ENCODE data around the gene PARD3B.

DNA sequence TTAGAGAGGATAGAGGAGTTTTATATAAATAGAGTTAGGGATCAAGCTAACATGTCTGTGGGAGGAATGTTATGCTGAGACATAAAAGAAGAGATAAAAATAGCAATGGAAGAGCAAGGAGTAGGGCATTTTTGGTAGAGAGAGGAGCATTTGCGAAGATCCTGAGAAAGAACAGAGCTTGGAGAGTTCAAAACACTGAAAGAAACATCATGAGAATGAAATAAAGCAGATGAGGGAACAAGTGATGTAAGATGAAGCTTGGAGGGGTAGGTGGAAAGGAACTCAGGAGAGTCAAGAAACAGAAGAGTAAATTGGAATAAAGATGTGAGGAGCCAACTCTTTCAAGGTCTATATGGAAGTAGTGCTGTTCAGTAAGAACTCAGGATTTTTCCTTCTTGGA is 308.6 kb downstream of the PARD3B start:
- TF ChIP-seq, protein P1, sequence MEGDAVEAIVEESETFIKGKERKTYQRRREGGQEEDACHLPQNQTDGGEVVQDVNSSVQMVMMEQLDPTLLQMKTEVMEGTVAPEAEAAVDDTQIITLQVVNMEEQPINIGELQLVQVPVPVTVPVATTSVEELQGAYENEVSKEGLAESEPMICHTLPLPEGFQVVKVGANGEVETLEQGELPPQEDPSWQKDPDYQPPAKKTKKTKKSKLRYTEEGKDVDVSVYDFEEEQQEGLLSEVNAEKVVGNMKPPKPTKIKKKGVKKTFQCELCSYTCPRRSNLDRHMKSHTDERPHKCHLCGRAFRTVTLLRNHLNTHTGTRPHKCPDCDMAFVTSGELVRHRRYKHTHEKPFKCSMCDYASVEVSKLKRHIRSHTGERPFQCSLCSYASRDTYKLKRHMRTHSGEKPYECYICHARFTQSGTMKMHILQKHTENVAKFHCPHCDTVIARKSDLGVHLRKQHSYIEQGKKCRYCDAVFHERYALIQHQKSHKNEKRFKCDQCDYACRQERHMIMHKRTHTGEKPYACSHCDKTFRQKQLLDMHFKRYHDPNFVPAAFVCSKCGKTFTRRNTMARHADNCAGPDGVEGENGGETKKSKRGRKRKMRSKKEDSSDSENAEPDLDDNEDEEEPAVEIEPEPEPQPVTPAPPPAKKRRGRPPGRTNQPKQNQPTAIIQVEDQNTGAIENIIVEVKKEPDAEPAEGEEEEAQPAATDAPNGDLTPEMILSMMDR (IDR thresholded peaks at IDR 0.05; ENCODE audit: borderline replicate concordance, extremely low read depth, low read length, poor library complexity, severe bottlenecking) = no peak
- no peak for TF ChIP-seq EZH2 (IDR thresholded peaks at IDR 0.05; ENCODE audit: borderline replicate concordance, low read depth, low read length, severe bottlenecking)

All from DND-41 (cell line).